Activated CD4-positive, alpha-beta T cell treated with anti-CD3 and anti-CD28 coated beads for 1 hour (primary cell): ENCODE data around the gene DAZAP2.
"Not testable (repeated sequence)": the region's sequence is repeated elsewhere in the genome, so short reads cannot be mapped to it uniquely, and the experiment has no call there.

ENCODE experiments used
- DNase-seq: peaks from one replicate; pipeline ENCODE4 v3.0.0-alpha.2; 2020

The DAZAP2 gene

DNA sequence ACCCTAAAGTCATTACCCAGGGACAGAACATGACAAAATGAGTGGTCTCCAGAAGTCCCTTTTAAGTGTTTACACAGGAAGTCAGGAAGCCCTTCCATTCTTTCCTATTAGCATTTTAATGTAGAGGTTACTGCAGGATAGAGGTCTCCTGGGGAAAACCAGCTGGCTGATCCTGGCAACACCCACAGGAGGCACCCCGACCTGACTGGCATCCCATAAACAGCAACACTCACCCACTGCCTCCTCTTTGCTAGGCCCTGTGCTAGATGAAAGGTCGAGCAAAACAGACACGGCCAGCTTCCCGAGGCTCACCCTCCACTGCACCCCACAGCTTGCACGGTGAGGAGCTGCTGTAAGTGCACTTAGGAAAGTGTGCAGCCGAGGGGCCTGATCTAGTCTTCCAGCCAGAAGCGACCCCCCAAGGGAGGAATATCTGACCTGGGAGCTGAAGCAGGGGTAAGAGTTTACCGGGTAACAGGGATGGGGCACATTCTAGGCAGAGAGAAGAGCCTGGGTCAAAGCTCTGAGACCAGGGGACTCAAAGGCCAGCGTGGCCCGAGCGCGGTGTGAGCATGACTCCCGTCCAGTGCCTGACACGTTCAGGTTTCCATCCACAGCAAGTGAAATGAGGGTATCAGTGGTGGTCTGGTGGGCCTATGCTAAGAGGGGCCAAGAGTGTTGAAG is 9.0 kb downstream of the DAZAP2 start:
- DNase-seq, result no peak

DNA sequence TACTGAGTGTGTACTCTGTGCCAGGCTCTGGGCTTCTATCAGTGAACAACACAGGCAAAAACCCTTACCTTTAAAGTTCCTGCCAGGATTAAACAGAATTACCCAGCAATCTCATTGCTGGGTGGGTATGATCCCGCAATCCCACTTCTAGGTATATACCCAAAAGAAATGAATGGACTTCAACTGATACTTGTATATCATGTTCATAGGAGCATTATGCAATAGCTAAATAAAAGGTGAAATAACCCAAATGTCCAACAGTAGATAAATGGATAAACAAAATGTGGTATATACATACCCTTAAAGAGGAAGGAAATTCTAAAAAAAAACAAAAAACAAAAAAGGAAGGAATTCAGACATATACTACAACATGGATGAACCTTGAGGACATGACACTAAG is 14.7 kb downstream of the DAZAP2 start:
- no peak for DNase-seq

DNA sequence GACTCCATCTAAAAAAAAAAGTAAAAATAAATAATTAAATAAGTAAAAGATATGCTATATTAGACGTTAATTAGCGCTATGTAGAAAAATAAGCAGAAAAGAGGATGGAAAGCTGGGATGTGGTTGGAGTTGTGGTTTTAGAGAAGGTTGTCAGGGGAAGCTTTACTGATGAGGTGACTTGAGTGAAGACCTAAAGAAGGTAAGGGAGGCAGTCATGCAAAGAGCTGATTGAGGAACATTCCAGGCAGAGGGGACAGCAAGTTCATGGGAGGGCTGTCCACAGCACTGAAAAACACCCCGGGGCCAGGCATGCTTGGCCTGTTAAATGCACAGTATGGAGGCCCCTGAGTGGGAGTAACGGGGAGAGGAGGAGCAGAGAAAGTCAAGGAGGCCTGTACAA is 15.9 kb downstream of the DAZAP2 start:
- no peak for DNase-seq

DNA sequence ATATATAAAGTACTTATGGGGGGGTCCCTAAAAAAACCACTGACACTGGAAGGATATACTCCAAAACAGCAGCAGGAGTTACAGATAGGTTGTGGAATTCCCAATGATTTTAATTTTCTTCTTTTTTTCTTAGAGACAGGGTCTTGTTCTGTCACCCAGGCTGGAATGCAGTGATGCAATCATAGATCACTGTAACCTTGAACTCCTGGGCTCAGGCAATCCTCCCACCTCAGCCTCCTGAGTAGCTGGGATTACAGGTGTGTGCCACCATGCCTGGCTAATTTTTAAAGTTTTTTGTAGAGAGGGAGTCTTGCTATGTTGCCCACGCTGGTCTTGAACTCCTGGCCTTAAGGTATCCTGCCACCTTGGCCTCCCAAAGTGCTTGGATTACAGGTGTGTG is 21.0 kb downstream of the DAZAP2 start:
- DNase-seq, result not testable (repeated sequence)

DNA sequence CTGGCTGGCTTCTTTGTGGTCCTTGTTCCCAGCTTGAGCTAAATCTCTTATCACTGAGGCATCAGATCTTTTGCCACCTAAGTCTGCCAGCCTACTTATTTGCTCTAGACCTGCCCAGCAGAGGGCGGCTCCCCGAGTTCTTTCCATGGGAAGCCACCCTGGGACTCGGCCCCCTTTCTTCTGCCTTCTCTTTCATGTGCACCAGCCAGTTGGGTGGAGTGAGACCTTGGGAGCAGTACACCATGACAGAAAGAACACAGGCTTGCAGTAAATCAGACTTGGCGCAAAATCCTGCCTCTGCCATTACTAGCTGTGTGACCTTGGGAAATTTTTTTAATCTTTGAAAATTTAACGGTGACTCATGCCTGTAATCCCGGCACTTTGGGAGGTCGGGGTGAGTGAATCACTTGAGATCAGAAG is 24.1 kb downstream of the DAZAP2 start:
- DNase-seq, result peak; percentile 23

DNA sequence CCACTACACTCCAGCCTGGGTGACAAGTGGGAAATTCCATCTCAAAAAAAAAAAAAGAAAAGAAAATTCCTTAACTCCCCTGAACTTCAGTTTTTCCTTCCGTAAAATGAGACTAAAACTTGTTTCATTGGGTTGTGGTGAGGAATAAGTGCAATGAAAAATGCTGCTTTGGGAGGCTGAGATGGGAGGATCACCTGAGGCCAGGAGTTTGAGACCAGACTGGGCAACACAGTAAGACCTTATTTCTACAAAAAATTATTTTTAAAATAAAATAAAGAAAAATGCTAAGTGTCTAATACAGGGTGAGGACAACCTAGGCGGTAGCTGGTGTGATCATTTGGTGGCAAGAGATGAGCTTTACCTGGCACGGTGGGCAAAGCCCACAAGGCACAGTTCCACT is 24.7 kb downstream of the DAZAP2 start:
- DNase-seq, result no peak

DNA sequence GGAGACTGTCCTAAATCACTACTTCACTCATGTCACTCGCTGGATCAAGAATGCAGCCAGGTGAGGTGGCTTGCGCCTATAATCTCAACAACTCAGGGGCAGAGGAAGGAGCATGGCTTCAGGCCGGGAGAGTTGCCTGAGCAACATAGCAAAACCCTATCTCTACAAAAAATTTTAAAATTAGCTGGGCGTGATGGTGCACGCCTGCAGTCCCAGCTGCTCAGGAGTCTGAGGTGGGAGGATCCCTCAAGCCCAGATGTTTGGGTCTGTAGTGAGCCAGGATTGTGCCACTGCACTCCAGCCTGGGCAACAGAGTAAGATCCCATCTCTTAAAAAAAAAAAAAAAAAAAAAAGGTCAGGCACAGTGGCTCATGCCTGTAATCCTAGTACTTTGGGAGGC is 25.7 kb downstream of the DAZAP2 start:
- DNase-seq, result no peak

DNA sequence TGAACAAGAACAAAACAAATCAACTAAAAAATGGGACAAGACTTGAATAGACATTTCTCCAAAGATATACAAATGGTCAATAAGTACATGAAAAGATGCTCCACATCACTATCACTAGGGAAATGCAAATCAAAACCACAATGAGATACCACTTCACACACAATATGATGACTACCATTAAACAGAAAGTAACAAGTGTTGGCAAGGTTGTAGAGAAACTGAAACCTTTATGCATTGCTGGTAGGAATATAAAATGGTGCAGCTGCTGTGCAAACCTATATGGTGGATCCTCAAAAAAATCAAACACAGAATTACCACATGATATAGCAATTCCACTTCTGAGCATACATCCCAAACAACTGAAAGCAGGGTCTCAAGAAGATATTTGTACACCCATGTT is 26.4 kb downstream of the DAZAP2 start:
- DNase-seq, result no peak

DNA sequence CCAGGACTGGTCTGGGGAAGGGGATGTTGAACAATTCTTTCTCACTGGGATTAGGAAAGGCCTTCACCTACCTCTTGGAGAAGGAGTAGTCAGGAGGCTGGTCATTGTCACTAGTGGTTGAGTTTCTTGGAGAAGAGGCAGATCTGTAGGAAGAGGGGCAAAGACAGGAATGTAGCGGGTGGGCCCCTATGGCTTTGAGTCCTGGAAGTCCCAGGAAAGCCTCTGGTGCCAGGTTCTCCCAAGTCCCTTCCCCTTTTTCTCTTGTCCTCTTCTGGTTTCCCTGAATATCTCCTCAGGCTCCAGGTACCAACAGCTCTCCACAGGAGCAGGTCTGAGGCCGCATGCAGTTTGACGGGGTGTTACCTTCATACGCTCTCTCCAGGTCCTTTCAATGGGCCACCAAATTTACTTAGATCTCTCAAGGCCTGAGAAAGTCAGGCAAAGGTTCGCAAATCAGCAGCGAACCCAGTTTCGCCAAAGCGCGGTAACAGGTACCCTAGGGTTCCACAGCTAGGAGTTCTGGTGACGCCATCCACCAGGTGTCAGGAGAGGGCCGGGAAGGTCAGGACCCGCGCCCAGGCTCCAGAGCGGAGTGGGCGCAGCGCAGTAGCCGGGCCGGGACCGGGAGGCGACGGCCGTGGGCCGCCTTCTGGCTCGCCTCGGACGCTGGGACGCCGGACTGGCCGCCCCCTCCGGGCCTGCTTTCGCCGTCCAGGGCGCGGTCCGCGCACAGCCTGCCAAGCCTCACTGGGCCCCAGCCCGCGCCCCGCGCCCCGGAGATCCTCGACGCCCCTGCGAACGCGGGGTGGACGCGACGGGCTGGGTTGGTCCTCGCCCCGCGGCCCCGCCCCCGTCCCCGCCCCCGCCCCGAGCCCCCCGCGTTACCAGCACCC is 30.8 kb downstream of the DAZAP2 start:
- DNase-seq, result peak; percentile 50

DNA sequence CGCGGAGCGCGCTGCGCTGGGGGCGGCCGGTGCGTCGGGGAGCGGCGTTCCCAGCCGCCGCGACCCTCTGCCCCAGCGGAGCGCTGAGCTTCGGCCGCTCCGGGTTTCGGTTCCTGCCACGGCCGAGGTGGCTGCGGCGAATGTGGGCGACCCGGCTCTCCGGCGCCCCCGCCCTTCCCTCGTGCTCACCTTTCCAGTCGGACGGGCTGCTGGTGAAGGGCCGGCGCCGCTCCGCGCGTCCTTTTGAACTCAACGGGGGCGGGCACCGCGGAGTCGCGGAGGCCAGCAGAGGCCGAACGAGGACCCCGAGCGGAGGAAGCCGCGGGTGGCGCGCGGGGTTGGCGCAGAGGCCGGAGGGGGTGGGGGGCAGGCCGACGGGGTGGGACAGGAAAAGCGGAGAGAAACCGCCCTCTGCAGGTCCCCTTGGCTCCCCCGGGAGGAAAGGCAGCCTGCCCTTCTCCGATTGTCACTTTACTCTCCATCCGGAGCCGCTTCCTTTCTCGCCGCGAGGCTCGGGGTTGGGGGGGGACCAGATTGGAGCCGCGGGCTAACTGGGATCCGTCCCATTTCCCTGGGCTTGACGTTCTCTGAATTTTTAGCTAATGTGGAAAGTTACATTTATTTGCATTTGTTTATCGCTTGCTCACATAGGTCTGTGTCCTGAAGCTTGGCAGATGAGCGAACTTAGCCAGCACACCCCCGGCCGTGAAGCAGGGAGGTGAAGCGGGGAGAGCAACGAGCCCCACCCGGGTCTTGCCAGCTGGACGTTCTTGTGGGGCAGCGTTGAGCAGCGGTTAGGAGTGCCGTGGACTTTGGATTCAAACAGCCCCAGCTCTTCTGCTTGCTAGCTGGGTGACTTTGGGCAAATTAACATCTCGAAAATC is 31.7 kb downstream of the DAZAP2 start, which contains the start of gene SMAGP:
TSS of gene SMAGP (minus strand) at position 349 of the 884 bp plus-strand sequence. CDS start 1,137 bp downstream, outside the sequence.
- peak; percentile 15 for DNase-seq

DNA sequence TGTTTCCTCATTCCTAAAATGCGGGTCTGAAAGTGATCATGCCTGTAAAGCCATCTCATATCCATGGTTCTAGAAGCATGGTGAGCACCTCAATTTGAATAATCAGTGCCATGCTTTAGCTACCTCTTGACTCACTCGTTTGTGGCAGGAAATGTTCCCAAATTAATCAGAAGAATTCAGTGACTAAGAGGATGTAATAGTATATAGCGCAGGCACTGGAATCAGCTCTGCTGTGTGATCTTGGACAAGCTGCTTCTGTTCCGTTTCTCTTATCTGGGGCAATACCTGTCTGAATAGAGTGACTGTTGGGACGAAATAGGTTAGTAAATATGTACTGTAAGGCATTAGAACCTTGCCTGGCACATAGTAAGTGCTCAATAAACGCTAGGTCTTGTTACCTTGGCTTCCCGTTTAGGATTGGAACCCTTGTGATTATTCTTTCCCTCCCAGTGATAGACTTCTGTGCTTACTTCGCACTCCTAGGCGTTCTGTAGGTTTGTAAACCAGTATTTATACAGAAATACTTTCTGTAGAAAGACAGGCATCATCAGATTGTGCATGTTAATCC is 32.4 kb downstream of the DAZAP2 start:
- no peak for DNase-seq

DNA sequence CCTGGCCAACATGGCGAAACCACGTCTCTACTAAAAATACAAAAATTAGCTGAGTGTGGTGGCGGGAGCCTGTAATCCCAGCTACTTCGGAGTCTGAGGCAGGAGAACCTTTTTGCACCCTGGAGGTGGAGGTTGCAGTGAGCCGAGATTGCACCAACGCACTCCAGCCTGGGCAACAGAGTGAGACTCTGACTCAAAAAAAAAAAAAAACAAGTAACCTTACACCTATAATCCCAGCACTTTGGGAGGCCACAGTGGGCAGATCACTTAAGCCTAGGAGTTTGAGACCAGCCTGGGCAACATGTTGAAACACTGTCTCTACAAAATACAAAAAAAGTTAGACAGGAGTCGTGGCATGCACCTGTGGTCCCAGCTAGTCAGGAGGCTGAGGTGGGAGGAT is 34.2 kb downstream of the DAZAP2 start:
- not testable (repeated sequence) for DNase-seq

DNA sequence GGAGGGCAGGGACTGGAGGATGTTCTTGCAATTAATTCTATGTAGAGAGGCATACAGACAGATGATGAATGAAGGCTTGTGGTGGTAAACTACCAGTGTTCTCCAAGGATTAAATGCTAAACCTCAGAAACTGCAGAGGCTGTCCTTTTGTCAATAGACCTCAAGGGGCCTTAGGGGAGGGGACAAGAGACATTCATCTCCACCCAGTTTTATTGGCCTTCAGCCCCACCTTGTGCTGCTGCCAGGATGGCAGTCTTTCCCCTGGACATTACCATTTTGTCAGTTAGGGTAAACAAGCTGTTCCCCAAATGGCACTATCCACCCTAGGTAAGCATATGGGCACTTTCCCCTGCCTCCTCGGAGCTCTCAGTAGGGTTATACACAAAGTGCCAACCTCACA is 36.5 kb downstream of the DAZAP2 start:
- no peak for DNase-seq

DNA sequence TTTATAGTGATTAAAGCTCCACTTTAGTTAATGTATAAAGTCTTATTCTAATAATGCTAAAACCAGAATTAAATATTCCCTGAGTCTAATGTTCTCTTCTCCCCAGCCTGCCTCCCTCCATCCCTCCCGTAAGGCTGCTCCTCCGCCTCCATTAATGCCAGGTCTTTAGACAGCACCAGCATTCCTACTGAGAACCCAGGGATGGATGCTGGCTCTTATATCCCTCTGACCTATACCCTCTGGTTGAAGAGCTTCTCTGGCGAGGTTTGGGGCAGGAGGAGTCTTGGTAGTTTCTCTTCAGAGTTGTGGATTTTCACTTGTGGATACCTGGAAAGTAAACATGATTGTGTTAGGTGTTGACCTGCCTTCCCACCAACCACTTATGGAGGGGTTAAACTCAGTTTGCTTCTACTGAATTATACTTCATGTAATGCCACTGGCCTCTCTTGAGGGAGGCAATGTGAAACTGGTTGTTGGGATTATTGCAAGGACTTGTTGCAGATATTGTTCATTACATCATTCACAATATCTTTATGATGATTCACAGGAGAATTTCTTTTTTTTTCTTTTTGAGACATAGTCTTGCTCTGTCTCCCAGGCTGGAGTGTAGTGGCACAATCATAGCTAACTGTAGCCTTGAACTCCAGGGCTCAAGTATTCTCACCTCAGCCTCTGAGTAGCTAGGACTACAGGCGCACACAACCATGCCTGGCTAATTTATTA is 42.7 kb downstream of the DAZAP2 start:
- DNase-seq, result no peak

DNA sequence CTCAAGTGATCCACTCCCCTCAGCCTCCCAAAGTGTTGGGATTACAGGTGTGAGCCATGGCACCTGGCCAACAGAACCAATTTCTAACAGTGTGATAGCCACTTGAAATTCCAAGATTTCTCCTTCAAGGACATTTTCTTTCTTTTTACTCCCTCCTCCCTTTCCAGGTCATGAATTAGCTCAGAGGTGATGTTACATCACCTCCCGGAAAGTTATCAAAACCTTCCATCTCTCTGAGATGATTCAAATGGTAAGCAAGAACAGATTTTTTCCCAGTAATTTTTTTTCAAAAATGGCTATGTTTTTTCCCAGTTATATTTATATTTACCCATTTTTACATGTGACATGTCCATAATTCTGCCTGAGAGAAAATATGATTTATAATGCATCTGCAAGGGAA is 47.2 kb downstream of the DAZAP2 start:
- DNase-seq, result no peak

DNA sequence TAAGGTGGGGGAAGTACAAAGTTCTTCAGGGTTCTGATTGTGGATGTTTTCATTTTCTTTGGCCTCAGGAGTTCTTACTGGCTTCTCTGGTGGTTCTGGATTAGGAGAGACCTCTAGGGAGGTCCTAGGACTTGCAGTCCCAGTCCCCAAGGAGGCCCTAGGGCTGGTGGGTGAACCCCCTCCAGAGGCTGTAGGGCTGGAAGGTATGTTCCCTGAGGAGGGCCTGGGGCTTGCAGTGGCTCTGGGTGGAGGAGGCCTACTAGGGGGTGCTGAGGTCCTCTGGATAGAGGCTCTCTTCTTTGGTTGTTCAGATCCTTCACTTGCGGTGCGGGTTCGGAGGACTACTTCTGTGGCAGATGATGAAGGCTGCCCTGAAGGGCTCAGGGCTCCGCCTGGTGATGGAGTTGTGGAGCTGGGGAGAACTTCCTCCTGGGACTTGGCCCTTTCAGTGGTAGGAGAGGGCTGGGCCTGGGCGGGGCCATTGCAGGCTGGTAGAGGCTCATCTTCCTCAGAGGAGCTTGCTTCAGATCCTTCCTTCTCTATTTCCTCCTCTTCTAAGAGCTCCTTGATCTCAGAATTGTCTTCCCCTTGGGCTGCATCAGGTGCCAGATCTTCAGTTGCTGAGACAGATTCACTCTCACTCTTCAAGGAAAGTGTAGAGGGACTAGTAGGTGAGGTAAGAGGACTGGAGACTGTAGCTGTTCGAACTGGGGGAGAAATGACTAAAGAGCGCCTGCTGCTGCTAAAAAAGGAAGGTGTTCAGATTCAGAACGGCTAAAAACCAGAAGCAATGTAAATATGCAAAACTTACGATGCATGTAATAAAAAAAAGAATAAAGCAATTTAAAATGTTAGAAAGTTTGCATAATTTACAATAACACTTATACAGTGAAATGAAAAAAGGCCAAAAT is 53.2 kb downstream of the DAZAP2 start:
- DNase-seq, result not testable (repeated sequence)
